IPS-NIHi11 (cell line): ENCODE results near the gene FOXR1.

Experiments
- DNase-seq: peaks from one replicate; pipeline ENCODE4 v3.0.0; 2012; ENCODE audit warnings: mixed read lengths, low spot score

The FOXR1 gene

DNA sequence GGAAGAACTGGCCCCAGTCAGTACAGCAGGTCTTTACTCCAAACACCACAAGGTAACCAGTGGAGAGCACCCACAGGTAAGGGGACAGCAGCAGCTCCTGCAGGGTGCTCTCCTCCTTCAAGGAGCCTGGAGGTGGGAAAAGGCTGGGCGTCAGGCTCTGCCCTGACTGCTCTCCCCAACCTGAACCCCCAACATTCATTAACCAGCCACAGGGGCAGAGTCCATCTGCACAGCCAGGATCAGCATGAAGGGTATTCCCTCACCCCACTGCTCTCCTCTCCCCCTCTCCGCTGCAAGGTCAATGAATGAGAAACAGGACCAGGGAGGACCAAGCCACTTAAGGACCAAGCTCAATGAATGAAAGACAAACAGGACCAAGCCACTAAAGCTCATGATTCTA lies 55.4 kb downstream of the FOXR1 start:
- no peak for DNase-seq

DNA sequence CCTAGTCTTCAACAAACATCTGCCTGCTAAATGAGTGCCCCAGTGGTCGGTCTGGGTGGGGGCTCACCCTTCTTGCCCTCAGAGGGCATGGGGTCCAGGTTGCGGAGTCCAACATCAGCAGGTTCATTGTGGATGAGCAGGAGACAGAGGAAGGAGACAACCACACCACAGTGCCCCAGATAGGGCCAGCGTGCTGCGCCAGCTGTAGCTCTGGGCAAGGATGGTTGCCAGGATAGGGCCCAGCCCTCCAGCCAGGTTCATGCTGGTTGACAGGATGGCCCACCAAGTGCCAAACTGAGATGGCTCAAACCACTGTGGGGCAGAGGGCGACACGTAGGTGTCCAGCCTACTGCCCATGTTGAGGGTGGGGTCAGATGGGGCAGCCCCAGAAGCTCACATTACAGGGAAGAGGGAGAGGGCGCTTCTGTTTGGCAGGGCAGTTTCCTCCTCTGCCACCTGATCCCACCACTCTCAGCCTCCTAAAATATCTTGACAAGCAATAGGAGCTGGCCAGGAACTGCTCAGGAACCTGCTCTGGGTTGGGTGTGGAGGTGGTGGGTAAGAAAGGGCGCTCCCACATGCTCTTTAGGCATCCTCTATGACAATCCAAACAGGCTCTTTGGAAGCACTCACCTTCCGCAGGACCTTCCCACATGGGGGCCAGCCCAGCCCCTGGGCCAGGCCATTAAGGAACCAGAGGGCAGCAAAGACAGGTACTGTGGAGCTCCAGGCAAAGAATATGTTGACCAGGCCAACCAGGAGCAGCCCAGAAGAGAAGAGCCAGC lies 56.2 kb downstream of the FOXR1 start:
- DNase-seq = no peak

DNA sequence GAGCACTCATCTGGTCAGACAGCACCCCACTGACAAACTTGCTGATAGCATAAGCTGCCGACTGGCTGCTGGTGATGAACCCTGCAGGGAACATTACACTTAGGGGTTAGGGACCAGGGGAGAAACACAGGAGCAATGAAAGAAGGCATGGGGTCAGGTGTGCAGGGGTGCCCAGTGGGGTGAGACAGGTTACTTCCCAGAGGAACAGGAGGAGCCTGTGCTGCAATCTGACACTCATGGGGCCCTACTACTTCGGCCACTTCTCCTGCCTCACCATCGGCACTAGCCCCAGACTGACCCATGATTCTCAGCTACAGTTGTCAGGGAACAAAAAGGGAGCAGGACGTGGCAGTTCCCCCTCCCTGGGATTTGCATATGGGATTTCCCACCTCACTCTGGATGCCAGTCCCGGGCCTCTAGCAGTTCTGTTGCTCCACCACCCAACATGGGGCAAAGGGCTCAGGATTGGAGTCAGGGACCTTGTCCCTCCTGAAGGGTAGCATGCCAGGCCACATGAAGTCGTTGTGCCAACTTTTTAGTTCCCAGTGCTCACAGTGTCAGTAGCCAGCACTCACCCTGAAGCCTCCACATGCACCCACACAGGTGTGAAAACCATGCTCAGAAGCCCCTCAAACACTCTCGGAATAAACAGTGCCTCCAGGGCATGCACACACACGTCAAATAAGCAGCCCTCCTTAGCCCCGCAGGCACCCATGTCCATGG lies 56.9 kb downstream of the FOXR1 start:
- DNase-seq = no peak

DNA sequence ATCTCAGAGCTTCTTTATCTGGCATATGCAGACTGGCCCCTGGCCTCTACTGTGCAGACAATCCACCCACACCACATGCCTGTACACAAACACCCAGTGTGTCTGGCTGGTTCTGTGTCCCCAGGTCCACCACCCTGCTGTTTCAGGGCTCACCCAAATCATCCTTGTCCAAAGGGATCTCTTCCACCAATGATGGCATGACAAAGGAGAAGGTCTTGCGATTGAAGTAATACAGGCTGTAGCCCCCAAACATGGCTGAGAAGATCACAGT lies 57.4 kb downstream of the FOXR1 start:
- no peak for DNase-seq

DNA sequence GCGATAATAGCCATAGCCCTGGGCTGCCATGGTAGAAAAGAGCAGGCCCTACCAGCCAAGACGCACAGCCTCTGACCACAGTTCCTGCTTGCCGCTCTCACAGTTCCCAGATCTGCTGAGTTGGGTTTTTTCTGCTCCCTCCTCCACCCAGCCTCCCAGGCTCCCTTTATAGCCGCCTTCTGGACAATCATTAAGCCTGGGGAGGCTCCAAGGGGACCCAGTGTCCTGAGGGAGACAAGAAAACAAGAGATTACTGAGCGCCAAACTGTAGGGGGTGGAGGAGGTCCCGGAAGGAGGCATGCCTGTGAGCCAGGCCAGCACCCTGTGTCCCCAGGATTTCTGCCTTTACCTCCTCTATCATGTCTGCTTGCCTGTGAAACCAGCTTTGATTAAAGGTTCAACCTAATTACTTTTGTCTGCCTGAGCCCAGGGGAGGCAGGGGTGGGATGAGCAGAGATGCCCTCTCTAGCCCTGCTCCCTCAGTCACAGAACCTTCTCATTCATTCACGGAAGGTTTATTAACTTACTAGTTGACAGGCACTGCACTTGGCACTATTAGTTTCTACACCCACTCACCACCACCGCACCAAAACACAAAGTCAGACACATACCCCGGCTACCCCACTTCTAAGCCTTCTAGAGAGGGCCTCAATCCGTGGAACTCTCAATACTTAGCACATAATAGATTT lies 57.9 kb downstream of the FOXR1 start:
- DNase-seq = no peak

DNA sequence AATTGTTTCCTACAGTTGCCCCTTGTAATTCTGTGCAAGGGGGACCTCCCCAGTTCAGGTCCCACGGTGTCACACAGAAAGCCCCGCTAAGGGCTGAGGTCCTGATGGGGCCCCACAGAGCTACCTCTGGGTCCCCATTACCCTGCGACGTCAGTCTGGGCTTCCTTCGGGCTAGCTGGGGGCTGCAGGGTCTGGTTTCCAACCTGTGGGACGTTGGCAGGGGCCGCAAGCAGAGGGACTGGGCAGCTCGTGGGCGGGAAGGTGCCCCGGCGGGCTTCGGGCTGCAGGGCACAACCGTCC lies 58.4 kb downstream of the FOXR1 start:
- DNase-seq = no peak

DNA sequence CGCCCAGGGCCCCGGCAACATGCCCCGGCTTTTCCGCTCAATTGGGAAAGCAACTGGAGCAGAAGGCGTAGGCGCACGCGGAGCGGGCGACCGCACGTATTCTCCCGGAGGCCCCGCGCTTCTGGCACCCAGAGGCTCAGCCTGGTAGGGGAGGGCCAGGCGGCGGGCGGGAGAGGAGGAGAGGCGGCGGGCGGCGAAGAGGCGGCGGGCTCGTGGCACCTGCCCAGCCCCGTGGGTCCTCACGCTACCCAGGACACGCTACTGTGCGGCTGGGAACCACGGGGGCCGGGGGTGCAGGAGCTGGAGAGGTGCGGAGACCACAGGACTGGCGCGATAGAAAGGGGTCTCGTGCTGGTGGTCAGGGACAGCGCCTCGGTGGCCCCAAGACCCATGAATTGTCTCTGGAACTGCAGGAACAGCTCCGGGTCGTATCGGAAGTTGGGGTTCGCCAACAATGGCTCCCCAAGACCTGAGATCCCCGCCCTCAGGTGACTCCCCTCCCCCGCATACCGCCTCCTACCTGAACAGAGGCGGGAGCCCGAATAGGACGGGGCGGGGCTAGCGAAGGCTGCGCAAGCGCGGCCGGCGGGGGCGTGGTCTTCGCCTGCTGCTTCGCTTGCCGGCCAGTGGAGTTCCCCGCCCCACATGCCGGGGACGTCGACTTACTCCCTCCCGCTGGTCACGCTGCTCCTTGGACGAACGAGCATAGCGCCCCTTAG lies 58.9 kb downstream of the FOXR1 start, which contains the start of gene SLC37A4:
Gene SLC37A4, minus strand, starts transcription at position 549 of the 719 bp plus-strand sequence.
- DNase-seq = peak; percentile 98
